ENCODE data around the gene ASAH2. TPM values are rescaled to one million over a fixed set of nuclear protein-coding genes. Genes with fewer than 3 reads are reported as not detected.
A peak's percentile ranks its signal among the peaks of the same experiment; 100 is the strongest.
"Not testable (repeated sequence)": the region's sequence is repeated elsewhere in the genome, so short reads cannot be mapped to it uniquely, and the experiment has no call there.

The ASAH2 gene
- total and polyA plus RNA-seq, 2 of the 13 experiments (the other 11 are each of a cell fraction or from before 2014, with no cell fraction given), result 16.0 to 17.9 TPM

- TF ChIP-seq ZNF687 (CRISPR knock-in tag; IDR thresholded peaks at IDR 0.05) (peak; percentile 50), FOXA1 (CRISPR knock-in tag; IDR thresholded peaks at IDR 0.05) (peak; percentile 57)
- not testable (repeated sequence) for TF ChIP-seq FOXA1 (IDR thresholded peaks at IDR 0.05)
Measured at GRCh38 chr10:50262625-50263024, 11.3 kb upstream of the ASAH2 start (continued).

- POLR2A ChIA-PET, result interaction anchor here (2.7 kb wide), 1 partner anchor 10 kb away, joined by 8 read pairs; the partner anchor contains the start of gene ASAH2
- peak; percentile 79 for ATAC-seq
- CTCF ChIA-PET (ENCODE audit: low intra/inter-chr PET ratio, low total read pairs), result no interaction called here
- in situ Hi-C loops (cut with HindIII; ENCODE audit: extremely low pct_ligation_motif_present, low pct_unique_long_range_greater_than_20kb) (no loop called here), intact Hi-C loops (cut with micrococcal nuclease; ENCODE audit: unreplicated experiment) (no loop called here)
- no TSS peak for BruUV-seq (replicated peaks)
- Histone ChIP-seq H4K20me1 (ENCODE audit: insufficient read depth, low read length) (no peaks in the 10 kb centered on the region), H3K4me3 (replicated peaks in 1 of 3; ENCODE audit: insufficient read depth in 1 of 3, low read depth in 2 of 3, low read length in 3 of 3) (no peak overlapping the region), H3K27me3 (ENCODE audit: control insufficient read depth in 1 of 2, insufficient read depth in 2 of 2, low read length in 2 of 2) (no peaks in the 10 kb centered on the region; a peak in 1 of 5 replicates), H3K27ac (ENCODE audit: extremely low read length, insufficient read depth, low read length) (no peak overlapping the region), H2AFZ (ENCODE audit: low read length) (no peak overlapping the region), H3K4me2 (ENCODE audit: low read depth, low read length) (no peak overlapping the region), H3K9me3 (ENCODE audit: low read length) (no peaks in the 10 kb centered on the region), H3K9ac (ENCODE audit: insufficient read depth, low read depth, low read length) (no peak overlapping the region), H3K79me2 (ENCODE audit: insufficient read depth, low read length) (no peaks in the 10 kb centered on the region), H3K4me1 (ENCODE audit: insufficient read depth, low read length) (peaks cover 37% of the 10 kb centered on the region), H3K36me3 (replicated peaks in 1 of 2; ENCODE audit: control insufficient read depth in 1 of 2, insufficient read depth in 2 of 2, low read length in 2 of 2) (no peaks in the 10 kb centered on the region)
- FAIRE-seq, result no peak
- WGBS (ENCODE audit: low lambda C conversion rate), result 3% methylated on average over 2 of the region's 2 CpGs
- TF ChIP-seq ZNF766 (CRISPR knock-in tag; IDR thresholded peaks at IDR 0.05; ENCODE audit: borderline replicate concordance), result no peak
- TF ChIP-seq ZNF598 (CRISPR knock-in tag; IDR thresholded peaks at IDR 0.05; ENCODE audit: borderline replicate concordance), result no peak
- TF ChIP-seq FOXA3 (CRISPR knock-in tag; IDR thresholded peaks at IDR 0.05), result peak; percentile 37; the same call in 1 of the 2 replicates
- TF ChIP-seq HNF4G (IDR thresholded peaks at IDR 0.05; ENCODE audit: borderline replicate concordance, low read depth, low read length), result peak; percentile 28; the same call in 1 of the 2 replicates
- TF ChIP-seq HNF4G (CRISPR knock-in tag; IDR thresholded peaks at IDR 0.05; ENCODE audit: borderline replicate concordance, low read depth), result no peak
- TF ChIP-seq ISL2 (CRISPR knock-in tag; IDR thresholded peaks at IDR 0.05), result 0 out of 2 replicates have a peak, but pooled peaks have one; percentile 11
- TF ChIP-seq FOXA1 (IDR thresholded peaks at IDR 0.05), result no peak
- peak; percentile 51 for TF ChIP-seq FOXA1 (CRISPR knock-in tag; IDR thresholded peaks at IDR 0.05)
- TF ChIP-seq NCOR1 (IDR thresholded peaks at IDR 0.05; ENCODE audit: borderline replicate concordance, low read length), result peak; percentile 40; the same call in 1 of the 2 replicates
- peak; percentile 75 for TF ChIP-seq HNF4A (CRISPR knock-in tag; IDR thresholded peaks at IDR 0.05)
- TF ChIP-seq ZNF331 (CRISPR knock-in tag; IDR thresholded peaks at IDR 0.05), result 0 out of 2 replicates have a peak, but pooled peaks have one; percentile 16
- no peak for TF ChIP-seq MYC (CRISPR knock-in tag; IDR thresholded peaks at IDR 0.05; ENCODE audit: borderline replicate concordance)
- TF ChIP-seq ZNF773 (CRISPR knock-in tag; IDR thresholded peaks at IDR 0.05; ENCODE audit: borderline replicate concordance), result no peak
- no peak for TF ChIP-seq SOX13 (IDR thresholded peaks at IDR 0.05)
- TF ChIP-seq SOX13 (CRISPR knock-in tag; conservative IDR thresholded peaks at IDR 0.05 in 1 of 2, IDR thresholded peaks at IDR 0.05 in 1 of 2), result peak in 1 of 2 experiments; percentile 46; a peak in 1 of 4 replicates
- 0 out of 4 replicates have a peak, but pooled peaks of 1 of the 2 experiments have one; percentile 42 for TF ChIP-seq EP300 (IDR thresholded peaks at IDR 0.05; ENCODE audit: low read depth in 2 of 2, low read length in 2 of 2)
- no peak for TF ChIP-seq EP300 (CRISPR knock-in tag; IDR thresholded peaks at IDR 0.05; ENCODE audit: borderline replicate concordance)
- peak; percentile 53 for DNase-seq (ENCODE audit: low spot score)
Measured at GRCh38 chr10:50260791-50261281, 9.5 kb upstream of the ASAH2 start.

Measured in HepG2 (cell line).